Ascending aorta (tissue), 2 donors: Measurements from ENCODE around the gene STRN. TPM values are rescaled to one million over a fixed set of nuclear protein-coding genes. Genes with fewer than 3 reads are reported as not detected.

Source experiments
- DNase-seq, 2 donors: peaks; one replicate each; pipeline ENCODE4 v3.0.0-alpha.2; 2019; ENCODE audit warnings: low spot score in 2 of 2
- H3K27ac ChIP-seq, 2 donors: fragments of 200-600 bp; sonication (generic); one replicate each; pipeline ENCODE4 v1.5.1; 2016 to 2017; ENCODE audit warnings: mild to moderate bottlenecking in 1 of 2
- H3K27me3 ChIP-seq: fragments of 200-600 bp; sonication (generic); one replicate; pipeline ENCODE4 v1.5.1; 2017
- H3K36me3 ChIP-seq, 2 donors: fragments of 200-600 bp; sonication (generic); one replicate each; pipeline ENCODE4 v1.5.1; 2016
- H3K4me1 ChIP-seq, 2 donors: fragments of 200-600 bp; sonication (generic); one replicate each; pipeline ENCODE4 v1.5.1; 2016 to 2017; ENCODE audit warnings: mild to moderate bottlenecking in 1 of 2
- H3K4me3 ChIP-seq, 2 donors: fragments of 200-600 bp; sonication (generic); one replicate each; pipeline ENCODE4 v1.5.1; 2016 to 2017; ENCODE audit warnings: mild to moderate bottlenecking in 1 of 2
- H3K9me3 ChIP-seq, 2 donors: fragments of 200-600 bp; sonication (generic); one replicate each; pipeline ENCODE4 v1.5.1; 2016
- CTCF ChIP-seq, 3 experiments: fragments of 200-600 bp in 2 of 3; fragments of 450-650 bp in 1 of 3; sonication (generic) in 2 of 3; IDR thresholded peaks; one replicate each; pipeline ENCODE4 v1.5.1; 2016 to 2019; ENCODE audit warnings: antibody characterized with exemption in 3 of 3, mild to moderate bottlenecking in 1 of 3, moderate library complexity in 1 of 3
- intact Hi-C: fragments of 100-400 bp; cut with DNase I; formaldehyde crosslinking; loops from one replicate; pipeline ENCODE4 v1.15.1; 2023
- total RNA-seq: library from RNA; depleted of rRNA; stranded (reverse); fragments of >200 nt; gene quantifications from one replicate; pipeline ENCODE4 v1.1.0, GENCODE V29; 2016

STRN gene
- total RNA-seq, 1 donor from 2014 or later: 4.3 TPM

- H3K27ac ChIP-seq: no peak overlapping the region
- H3K36me3 ChIP-seq: no peaks in the 10 kb centered on the region
- H3K9me3 ChIP-seq: no peaks in the 10 kb centered on the region
- H3K4me3 ChIP-seq: no peak overlapping the region
- intact Hi-C loops: no loop called here
- no peak for DNase-seq
- no peaks in the 10 kb centered on the region for H3K27me3 ChIP-seq
- TF ChIP-seq CTCF (IDR thresholded peaks at IDR 0.05): no peak
- no peaks in the 10 kb centered on the region for H3K4me1 ChIP-seq
Observed at GRCh38 chr2:36805635-36806224, 160.6 kb downstream of the STRN start.

DNA sequence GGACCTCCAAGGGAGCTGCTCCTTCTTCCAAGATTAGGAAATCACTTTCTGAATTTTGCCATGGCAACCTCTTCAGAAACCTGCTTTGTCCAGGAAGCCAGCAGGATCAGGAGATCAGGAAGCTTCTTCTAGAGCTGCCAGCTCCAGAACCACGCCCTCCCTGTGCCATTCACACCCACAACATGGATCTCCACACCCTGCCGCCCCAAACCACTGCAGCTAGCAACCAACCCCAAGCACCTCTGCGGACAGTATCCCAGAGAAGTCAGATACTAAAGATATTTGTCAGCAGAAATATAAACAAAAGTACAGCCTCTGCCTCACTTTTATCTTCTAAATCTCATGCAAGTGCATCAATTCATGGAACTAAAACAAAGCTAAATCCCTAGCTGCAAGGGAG, 163.4 kb downstream of the STRN start:
- TF ChIP-seq CTCF (IDR thresholded peaks at IDR 0.05): no peak
- no peak for DNase-seq
- no peak overlapping the region for H3K27ac ChIP-seq
- H3K27me3 ChIP-seq: no peaks in the 10 kb centered on the region
- no peaks in the 10 kb centered on the region for H3K9me3 ChIP-seq
- H3K36me3 ChIP-seq: no peaks in the 10 kb centered on the region
- H3K4me1 ChIP-seq: no peaks in the 10 kb centered on the region
- intact Hi-C loops: no loop called here
- H3K4me3 ChIP-seq: no peak overlapping the region

GRCh38 chr2:36801088-36801487, 165.2 kb downstream of the STRN start:
- no peak overlapping the region for H3K4me3 ChIP-seq
- no peak overlapping the region for H3K27ac ChIP-seq
- no peaks in the 10 kb centered on the region for H3K27me3 ChIP-seq
- no peaks in the 10 kb centered on the region for H3K9me3 ChIP-seq
- intact Hi-C loops: no loop called here
- no peaks in the 10 kb centered on the region for H3K4me1 ChIP-seq
- TF ChIP-seq CTCF (IDR thresholded peaks at IDR 0.05): no peak
- no peak for DNase-seq
- H3K36me3 ChIP-seq: no peaks in the 10 kb centered on the region

- H3K4me1 ChIP-seq: no peaks in the 10 kb centered on the region
- no peaks in the 10 kb centered on the region for H3K9me3 ChIP-seq
- no peaks in the 10 kb centered on the region for H3K36me3 ChIP-seq
- H3K27ac ChIP-seq: no peak overlapping the region
- no peaks in the 10 kb centered on the region for H3K27me3 ChIP-seq
- DNase-seq: no peak
- intact Hi-C loops: no loop called here
- TF ChIP-seq CTCF (IDR thresholded peaks at IDR 0.05): no peak
- no peak overlapping the region for H3K4me3 ChIP-seq
Observed at GRCh38 chr2:36800381-36800780, 166.0 kb downstream of the STRN start.

DNA sequence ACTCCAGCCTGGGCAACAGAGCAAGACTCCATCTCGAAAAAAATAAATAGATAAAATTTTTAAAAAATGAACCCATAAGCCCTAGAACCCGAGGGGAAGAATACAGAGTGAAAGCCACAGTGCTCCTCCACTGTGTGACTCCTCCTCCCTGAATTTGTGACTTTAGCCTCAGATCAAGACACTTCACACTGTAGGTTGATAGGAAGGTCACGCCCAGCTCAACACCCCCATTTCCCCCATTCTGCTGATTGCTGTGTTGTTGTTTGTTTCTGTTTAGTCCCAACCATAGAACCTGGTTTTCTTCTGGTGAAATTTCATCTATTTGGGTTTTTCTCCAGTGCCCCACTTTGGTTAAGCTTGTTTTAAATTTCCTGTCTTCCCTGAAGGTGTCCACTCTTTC, 167.6 kb downstream of the STRN start:
- Histone ChIP-seq H3K4me3 (no peak overlapping the region), H3K27ac (no peak overlapping the region), H3K36me3 (no peaks in the 10 kb centered on the region), H3K27me3 (no peaks in the 10 kb centered on the region), H3K9me3 (no peaks in the 10 kb centered on the region), H3K4me1 (no peaks in the 10 kb centered on the region)
- no peak for DNase-seq
- intact Hi-C loops: no loop called here
- TF ChIP-seq CTCF (IDR thresholded peaks at IDR 0.05): no peak
